HG03460 (cell line): ENCODE measurements around the gene SLC39A12.

Experiments
- ATAC-seq: cut with Tn5 transposase; IDR thresholded peaks from one replicate; pipeline ENCODE4 v1.9.1; 2021; ENCODE audit not compliant: unreplicated experiment

SLC39A12 gene

GRCh38 chr10:17961551-17962422, 10.1 kb downstream of the SLC39A12 start:
- no peak for ATAC-seq

- ATAC-seq, result no peak
Measured at GRCh38 chr10:17963431-17963830, 11.7 kb downstream of the SLC39A12 start.

- no peak for ATAC-seq
Measured at GRCh38 chr10:17965649-17966235, 14.0 kb downstream of the SLC39A12 start.

DNA sequence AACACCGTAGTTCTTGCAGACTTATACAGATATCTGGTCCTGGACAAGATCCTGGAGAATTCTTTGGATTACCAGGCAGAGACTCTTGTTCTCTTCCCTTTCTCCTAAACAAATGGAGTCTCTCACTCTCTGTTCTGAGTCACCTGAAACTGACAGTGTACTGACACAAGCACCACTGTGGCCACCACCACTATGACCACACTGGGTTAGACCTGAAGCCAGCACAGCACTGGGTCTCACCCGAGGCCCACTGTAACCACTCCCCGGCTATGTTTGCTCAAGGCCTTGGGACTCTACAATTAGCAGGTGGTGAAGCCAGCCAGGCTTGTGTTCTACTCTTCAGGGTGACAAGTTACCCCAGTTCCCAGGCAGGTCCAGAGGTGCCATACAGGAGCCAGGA, 22.8 kb downstream of the SLC39A12 start:
- no peak for ATAC-seq

DNA sequence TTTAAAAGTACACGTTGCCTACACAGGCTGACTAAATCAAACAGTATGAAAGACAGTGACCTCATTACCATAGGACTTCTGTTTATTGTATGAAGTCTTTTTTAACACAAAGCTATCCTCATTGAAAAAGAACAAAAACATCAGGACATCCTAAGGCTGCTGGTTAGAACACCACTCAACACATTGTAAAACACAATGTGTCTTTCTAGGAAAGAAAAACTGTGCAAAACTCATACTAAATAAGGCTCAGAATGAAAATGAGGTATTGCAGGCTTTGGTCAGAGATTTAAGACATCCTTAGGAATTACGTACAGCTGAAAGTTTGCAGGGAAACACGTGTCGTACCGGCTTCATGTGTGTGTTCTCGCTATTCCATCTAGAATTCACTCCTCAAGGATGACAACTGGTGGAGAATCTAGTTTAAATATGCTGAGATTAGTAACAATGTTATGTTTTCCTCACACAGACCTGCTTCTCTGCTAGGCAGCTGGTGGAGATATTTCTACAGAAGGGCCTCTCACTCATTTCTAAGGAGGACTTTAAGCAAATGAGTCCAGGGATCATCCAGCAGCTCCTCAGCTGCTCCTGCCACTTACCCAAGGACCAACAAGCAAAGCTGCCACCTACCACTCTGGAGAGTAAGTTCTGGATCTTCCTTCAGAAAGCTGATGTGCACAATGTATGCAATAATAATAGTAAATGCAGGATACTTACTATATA, 29.3 kb downstream of the SLC39A12 start:
- ATAC-seq, result no peak

- no peak for ATAC-seq
Measured at GRCh38 chr10:17981766-17982380, 30.2 kb downstream of the SLC39A12 start.

DNA sequence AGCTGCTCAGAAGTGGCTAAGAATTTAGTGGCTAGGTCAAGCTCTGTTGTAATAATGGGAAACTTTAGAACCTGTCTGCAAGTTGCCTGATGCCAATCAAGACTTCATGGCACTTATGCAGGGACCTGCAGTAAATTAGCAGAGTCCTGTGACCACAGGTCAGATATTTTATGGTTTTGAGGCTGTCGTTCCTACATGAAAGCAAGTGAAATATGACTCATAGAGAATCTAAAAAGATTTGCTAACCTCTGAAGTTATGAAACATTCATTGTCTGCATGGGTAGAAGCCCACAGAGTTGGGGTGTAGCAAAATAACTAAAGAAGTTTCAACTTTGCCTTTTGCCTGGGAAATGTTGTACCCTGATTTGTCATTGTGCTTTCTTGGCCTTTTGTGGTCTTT, 32.3 kb downstream of the SLC39A12 start:
- peak; percentile 72 for ATAC-seq

DNA sequence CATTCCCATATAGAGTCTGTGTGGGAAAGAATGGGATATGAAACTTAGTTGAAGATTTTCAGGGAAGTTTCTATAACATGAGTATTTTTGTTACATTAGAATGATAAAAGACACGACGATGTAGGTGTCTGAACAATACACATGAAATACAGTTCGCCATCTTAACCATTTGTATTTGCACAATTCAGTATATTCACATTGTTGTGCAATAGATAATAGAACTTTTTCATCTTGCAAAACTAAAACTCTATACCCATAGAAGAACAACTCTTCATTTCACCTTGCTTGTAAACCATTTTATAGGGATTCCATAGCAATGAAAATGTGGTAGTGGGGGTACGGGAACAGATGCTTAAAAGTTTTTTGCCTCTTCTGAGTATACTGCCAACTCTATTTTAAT, 32.8 kb downstream of the SLC39A12 start:
- ATAC-seq, result no peak

DNA sequence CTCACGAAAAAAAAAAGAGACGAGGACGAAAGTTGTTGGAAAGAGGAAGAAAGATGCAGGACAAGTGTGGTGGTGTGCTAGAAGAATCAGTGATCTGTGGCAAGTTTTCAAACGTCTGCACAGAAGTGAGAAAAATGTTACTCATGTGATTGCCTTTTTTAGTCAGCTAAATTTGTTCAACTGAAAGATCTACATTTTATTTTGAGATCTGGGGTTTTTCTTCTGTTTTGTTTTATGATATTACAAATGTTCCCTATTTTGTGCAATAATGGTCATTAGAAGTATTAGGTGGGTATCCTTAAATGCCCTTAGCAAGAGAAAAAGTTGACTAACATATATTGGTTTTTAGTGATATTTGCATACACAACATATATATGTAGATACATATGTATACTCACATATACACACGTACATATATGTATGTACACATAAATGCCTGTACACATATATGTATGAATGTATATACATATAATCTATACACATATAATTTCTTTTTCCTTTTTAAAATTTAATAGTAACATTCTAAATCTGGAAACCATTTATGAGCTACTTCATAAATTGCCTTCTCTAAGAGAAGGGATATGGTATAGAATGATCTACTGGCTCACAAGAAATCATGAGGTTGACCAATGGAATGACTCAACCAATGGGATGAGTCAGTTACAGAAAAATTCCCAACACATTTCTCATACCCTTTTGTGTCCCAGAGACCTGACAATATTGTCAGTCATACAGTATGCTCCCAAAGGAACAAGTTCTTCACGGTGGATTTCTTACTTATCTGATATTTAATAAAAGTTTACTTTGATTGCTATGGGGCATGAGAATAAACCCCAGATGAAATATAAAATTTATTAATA, 38.4 kb downstream of the SLC39A12 start:
- peak; percentile 79 for ATAC-seq

GRCh38 chr10:17992266-17992665, 40.5 kb downstream of the SLC39A12 start:
- no peak for ATAC-seq

- no peak for ATAC-seq
Measured at GRCh38 chr10:17993361-17993760, 41.6 kb downstream of the SLC39A12 start.

- no peak for ATAC-seq
Measured at GRCh38 chr10:18000601-18001000, 48.9 kb downstream of the SLC39A12 start.

- no peak for ATAC-seq
Measured at GRCh38 chr10:18005445-18005780, 53.7 kb downstream of the SLC39A12 start.

GRCh38 chr10:18005781-18006456, 54.2 kb downstream of the SLC39A12 start:
- no peak for ATAC-seq

- ATAC-seq, result no peak
Measured at GRCh38 chr10:18008986-18009385, 57.3 kb downstream of the SLC39A12 start.

DNA sequence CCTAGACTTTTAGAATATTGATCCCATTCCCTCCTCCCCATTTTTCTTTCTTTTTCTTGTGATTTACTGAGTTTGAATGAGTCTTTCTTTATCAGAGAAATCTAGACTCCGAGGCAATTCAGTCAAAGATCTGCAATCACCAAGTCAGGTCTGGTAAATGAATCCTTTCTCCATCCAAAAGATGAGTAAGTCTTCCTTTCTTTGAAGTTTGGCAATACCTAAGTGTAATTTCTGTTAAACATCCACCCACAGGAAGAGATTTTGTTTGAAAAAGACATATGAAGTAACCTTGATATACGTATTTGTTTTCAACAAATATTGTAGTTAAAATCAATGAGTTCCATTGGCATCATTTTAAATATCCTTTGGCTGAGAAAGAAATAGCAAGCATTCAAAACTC, 58.3 kb downstream of the SLC39A12 start:
- no peak for ATAC-seq

DNA sequence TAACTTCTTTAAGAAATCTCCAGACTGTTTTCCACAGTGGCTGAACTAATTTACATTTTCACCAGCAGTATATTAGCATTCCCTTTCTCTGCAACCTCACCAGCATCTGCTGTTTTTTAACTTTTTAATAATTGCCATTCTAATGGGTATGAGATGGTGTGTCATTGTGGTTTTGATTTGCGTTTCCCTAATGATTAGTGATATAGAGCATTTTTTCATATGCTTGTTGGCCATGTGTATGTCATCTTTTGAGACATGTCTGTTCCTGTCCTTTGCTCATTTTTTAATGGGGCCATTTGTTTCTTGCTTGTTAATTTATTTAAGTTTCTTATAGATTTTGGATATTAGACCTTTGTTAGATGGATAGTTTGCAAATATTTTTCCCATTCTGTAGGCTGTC, 68.8 kb downstream of the SLC39A12 start:
- ATAC-seq, result no peak

DNA sequence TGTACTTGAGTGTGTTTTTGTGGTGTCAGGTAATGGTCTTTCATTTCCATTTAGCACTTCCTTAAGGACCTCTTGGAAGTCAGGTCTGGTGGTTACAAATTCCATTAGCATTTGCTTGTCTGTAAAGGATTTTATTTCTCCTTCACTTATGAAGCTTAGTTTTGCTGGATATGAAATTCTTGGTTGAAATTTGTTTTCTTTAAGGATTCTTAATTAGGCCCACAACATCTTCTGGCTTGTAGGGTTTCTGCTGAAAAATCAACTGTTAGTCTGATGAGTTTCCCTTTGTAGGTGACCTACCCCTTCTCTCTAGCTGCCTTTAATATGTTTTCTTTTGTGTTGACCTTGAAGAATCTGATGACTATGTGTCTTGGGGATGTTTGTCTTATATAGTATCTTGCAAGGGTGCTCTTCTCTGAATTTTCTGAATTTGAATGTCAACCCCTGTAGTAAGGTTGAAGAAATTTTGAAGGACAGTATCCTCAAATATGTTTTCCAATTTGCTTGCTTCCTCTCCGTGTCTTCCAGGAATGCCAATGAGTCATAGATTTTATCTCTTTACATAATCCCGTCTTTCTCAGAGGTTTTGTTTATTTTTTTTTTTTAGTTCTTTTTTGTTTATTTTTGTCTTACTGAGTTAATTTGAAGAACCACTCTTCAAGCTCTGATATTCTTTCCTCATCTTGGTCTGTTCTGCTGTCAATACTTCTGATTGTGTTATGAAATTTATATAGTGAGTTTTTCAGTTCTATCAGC, 70.2 kb downstream of the SLC39A12 start:
- ATAC-seq, result no peak
